HEK293 (cell line): Measurements from ENCODE around the gene ZSCAN9.

ENCODE experiments used
- GFI1B ChIP-seq: fragments of 450-650 bp; formaldehyde crosslinking; IDR thresholded peaks from 2 replicates; pipeline ENCODE4 v1.5.1; 2016; ENCODE audit warnings: missing biosample characterization, missing genetic modification characterization
- IKZF3 ChIP-seq: fragments of 450-650 bp; IDR thresholded peaks from 2 replicates; pipeline ENCODE4 v1.5.0; 2018; ENCODE audit warnings: missing biosample characterization, mild to moderate bottlenecking, missing genetic modification characterization, moderate library complexity
- KLF7 ChIP-seq: fragments of 450-650 bp; formaldehyde crosslinking; IDR thresholded peaks from 2 replicates; pipeline ENCODE4 v1.5.1; 2016; ENCODE audit warnings: missing biosample characterization, missing genetic modification characterization, borderline replicate concordance
- MEIS1 ChIP-seq: sonication (generic); formaldehyde crosslinking; IDR thresholded peaks from 2 replicates; pipeline ENCODE4 v1.8.1; 2022; ENCODE audit warnings: missing genetic modification reagents, mild to moderate bottlenecking, borderline replicate concordance
- RBAK ChIP-seq: fragments of 450-650 bp; formaldehyde crosslinking; IDR thresholded peaks from 2 replicates; pipeline ENCODE4 v1.5.1; 2016; ENCODE audit warnings: missing biosample characterization, missing genetic modification characterization
- ZBTB20 ChIP-seq: fragments of 450-650 bp; formaldehyde crosslinking; IDR thresholded peaks from 2 replicates; pipeline ENCODE4 v1.5.1; 2016; ENCODE audit warnings: missing biosample characterization, missing genetic modification characterization
- ZFP41 ChIP-seq: fragments of 450-650 bp; formaldehyde crosslinking; IDR thresholded peaks from 2 replicates; pipeline ENCODE4 v1.5.1; 2016; ENCODE audit warnings: missing biosample characterization, missing genetic modification characterization, borderline replicate concordance
- ZNF121 ChIP-seq: fragments of 450-650 bp; formaldehyde crosslinking; IDR thresholded peaks from 2 replicates; pipeline ENCODE4 v1.5.1; 2016; ENCODE audit warnings: missing biosample characterization, missing genetic modification characterization
- ZNF133 ChIP-seq: fragments of 450-650 bp; formaldehyde crosslinking; IDR thresholded peaks from 2 replicates; pipeline ENCODE4 v1.5.1; 2016; ENCODE audit warnings: missing biosample characterization, missing genetic modification characterization
- ZNF138 ChIP-seq: fragments of 450-650 bp; formaldehyde crosslinking; IDR thresholded peaks from 2 replicates; pipeline ENCODE4 v1.5.1; 2016; ENCODE audit warnings: missing biosample characterization, missing genetic modification characterization, borderline replicate concordance
- ZNF146 ChIP-seq: fragments of 450-650 bp; formaldehyde crosslinking; IDR thresholded peaks from 2 replicates; pipeline ENCODE4 v1.5.1; 2016; ENCODE audit warnings: missing biosample characterization, missing genetic modification characterization
- ZNF2 ChIP-seq: fragments of 450-650 bp; formaldehyde crosslinking; IDR thresholded peaks from 2 replicates; pipeline ENCODE4 v1.5.1; 2016; ENCODE audit warnings: missing biosample characterization, missing genetic modification characterization
- ZNF23 ChIP-seq: fragments of 450-650 bp; formaldehyde crosslinking; IDR thresholded peaks from 2 replicates; pipeline ENCODE4 v1.5.1; 2016; ENCODE audit warnings: missing biosample characterization, missing genetic modification characterization, borderline replicate concordance
- ZNF239 ChIP-seq: fragments of 450-650 bp; formaldehyde crosslinking; IDR thresholded peaks from 2 replicates; pipeline ENCODE4 v1.5.1; 2016; ENCODE audit warnings: missing biosample characterization, missing genetic modification characterization
- ZNF341 ChIP-seq: fragments of 450-650 bp; formaldehyde crosslinking; IDR thresholded peaks from 2 replicates; pipeline ENCODE4; 2016; ENCODE audit warnings: low read depth, missing biosample characterization, missing genetic modification characterization
- ZNF416 ChIP-seq: fragments of 450-650 bp; formaldehyde crosslinking; IDR thresholded peaks from 2 replicates; pipeline ENCODE4 v1.5.1; 2016; ENCODE audit warnings: missing biosample characterization, missing genetic modification characterization
- ZNF48 ChIP-seq: fragments of 450-650 bp; formaldehyde crosslinking; IDR thresholded peaks from 2 replicates; pipeline ENCODE4 v1.5.1; 2016; ENCODE audit warnings: missing biosample characterization, missing genetic modification characterization
- ZNF558 ChIP-seq: fragments of 450-650 bp; formaldehyde crosslinking; IDR thresholded peaks from 2 replicates; pipeline ENCODE4 v1.5.1; 2016; ENCODE audit warnings: missing biosample characterization, missing genetic modification characterization
- ZNF600 ChIP-seq: fragments of 450-650 bp; formaldehyde crosslinking; IDR thresholded peaks from 2 replicates; pipeline ENCODE4 v1.5.1; 2016; ENCODE audit warnings: missing biosample characterization, missing genetic modification characterization
- ZNF677 ChIP-seq: fragments of 450-650 bp; IDR thresholded peaks from 2 replicates; pipeline ENCODE4 v1.5.0; 2018; ENCODE audit warnings: missing biosample characterization, mild to moderate bottlenecking, missing genetic modification characterization, moderate library complexity
- ZNF747 ChIP-seq: fragments of 450-650 bp; formaldehyde crosslinking; IDR thresholded peaks from 2 replicates; pipeline ENCODE4 v1.5.1; 2016; ENCODE audit warnings: missing biosample characterization, missing genetic modification characterization
- ZNF837 ChIP-seq: fragments of 450-650 bp; formaldehyde crosslinking; IDR thresholded peaks from 2 replicates; pipeline ENCODE4 v1.5.1; 2016; ENCODE audit warnings: missing biosample characterization, missing genetic modification characterization
- ZNF843 ChIP-seq: fragments of 450-650 bp; formaldehyde crosslinking; IDR thresholded peaks from 2 replicates; pipeline ENCODE4 v1.5.1; 2016; ENCODE audit warnings: missing biosample characterization, missing genetic modification characterization
- TF ChIP-seq, protein P1 (sequence below): fragments of 450-650 bp; formaldehyde crosslinking; conservative IDR thresholded peaks from 2 replicates; pipeline ENCODE4 v1.5.1; 2016; ENCODE audit warnings: low read depth, missing biosample characterization, missing genetic modification characterization
- TF ChIP-seq, protein P2 (sequence below): fragments of 450-650 bp; formaldehyde crosslinking; IDR thresholded peaks from 2 replicates; pipeline ENCODE4 v1.5.1; 2016; ENCODE audit warnings: missing biosample characterization, missing genetic modification characterization
- TF ChIP-seq, protein P3 (sequence below): fragments of 450-650 bp; IDR thresholded peaks from 2 replicates; pipeline ENCODE4 v1.5.1; 2018; ENCODE audit warnings: missing biosample characterization, missing genetic modification characterization
- TF ChIP-seq, protein P4 (sequence below): fragments of 450-650 bp; formaldehyde crosslinking; IDR thresholded peaks from 2 replicates; pipeline ENCODE4 v1.5.1; 2017; ENCODE audit warnings: missing biosample characterization, missing genetic modification characterization
- TF ChIP-seq, protein P5 (sequence below): fragments of 450-650 bp; IDR thresholded peaks from 2 replicates; pipeline ENCODE4 v1.5.1; 2018; ENCODE audit warnings: missing biosample characterization, mild to moderate bottlenecking, missing genetic modification characterization
- TF ChIP-seq, protein P6 (sequence below): sonication (generic); formaldehyde crosslinking; IDR thresholded peaks from 2 replicates; pipeline ENCODE4 v1.8.1; 2022; ENCODE audit warnings: mild to moderate bottlenecking, moderate library complexity, missing genetic modification reagents

Gene ZSCAN9

DNA sequence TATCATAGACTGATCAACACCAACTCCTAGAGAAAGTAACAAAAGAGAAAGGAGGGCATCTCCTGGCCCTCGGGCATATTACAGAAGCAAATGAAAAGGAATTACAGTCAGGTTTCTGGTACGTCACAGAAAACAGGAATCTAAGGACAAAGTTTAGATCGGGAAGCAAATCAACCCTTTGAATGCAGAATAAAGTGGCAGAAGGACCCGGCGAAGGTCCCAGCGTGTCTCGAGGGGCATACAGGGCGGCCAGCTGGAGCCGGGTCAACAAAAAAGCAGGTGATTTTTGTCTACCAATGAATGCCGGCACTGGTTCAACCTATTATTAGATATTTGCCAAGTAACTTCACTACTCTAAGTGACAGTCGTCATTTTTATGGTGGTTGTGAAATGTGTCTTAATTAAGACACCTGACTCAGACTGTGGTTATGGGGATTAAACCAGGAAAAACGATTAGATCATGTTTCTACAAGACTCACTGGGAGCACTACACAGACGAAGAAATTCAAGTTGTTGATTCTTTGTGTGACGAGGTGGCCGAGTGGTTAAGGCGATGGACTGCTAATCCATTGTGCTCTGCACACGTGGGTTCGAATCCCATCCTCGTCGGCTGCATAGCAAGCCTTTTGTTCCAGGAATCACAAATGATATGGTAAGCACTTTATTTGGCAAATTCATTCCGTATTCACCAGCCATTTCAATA is 12.4 kb upstream of the ZSCAN9 start (continued):
- TF ChIP-seq, protein P1, sequence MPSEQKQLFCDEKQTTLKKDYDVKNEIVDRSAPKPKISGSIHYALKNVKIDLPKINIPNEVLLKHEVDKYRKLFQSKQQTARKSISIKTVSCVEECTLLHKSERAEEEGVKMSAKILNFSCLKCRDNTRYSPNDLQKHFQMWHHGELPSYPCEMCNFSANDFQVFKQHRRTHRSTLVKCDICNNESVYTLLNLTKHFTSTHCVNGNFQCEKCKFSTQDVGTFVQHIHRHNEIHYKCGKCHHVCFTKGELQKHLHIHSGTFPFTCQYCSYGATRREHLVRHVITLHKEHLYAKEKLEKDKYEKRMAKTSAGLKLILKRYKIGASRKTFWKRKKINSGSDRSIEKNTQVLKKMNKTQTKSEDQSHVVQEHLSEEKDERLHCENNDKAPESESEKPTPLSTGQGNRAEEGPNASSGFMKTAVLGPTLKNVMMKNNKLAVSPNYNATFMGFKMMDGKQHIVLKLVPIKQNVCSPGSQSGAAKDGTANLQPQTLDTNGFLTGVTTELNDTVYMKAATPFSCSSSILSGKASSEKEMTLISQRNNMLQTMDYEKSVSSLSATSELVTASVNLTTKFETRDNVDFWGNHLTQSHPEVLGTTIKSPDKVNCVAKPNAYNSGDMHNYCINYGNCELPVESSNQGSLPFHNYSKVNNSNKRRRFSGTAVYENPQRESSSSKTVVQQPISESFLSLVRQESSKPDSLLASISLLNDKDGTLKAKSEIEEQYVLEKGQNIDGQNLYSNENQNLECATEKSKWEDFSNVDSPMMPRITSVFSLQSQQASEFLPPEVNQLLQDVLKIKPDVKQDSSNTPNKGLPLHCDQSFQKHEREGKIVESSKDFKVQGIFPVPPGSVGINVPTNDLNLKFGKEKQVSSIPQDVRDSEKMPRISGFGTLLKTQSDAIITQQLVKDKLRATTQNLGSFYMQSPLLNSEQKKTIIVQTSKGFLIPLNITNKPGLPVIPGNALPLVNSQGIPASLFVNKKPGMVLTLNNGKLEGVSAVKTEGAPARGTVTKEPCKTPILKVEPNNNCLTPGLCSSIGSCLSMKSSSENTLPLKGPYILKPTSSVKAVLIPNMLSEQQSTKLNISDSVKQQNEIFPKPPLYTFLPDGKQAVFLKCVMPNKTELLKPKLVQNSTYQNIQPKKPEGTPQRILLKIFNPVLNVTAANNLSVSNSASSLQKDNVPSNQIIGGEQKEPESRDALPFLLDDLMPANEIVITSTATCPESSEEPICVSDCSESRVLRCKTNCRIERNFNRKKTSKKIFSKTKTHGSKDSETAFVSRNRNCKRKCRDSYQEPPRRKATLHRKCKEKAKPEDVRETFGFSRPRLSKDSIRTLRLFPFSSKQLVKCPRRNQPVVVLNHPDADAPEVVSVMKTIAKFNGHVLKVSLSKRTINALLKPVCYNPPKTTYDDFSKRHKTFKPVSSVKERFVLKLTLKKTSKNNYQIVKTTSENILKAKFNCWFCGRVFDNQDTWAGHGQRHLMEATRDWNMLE (tag by site-specific recombination) = 0 out of 2 replicates have a peak, but pooled peaks have one; percentile 11
- TF ChIP-seq ZNF2 (tag by site-specific recombination) = peak; percentile 91
- TF ChIP-seq ZNF121 = no peak
- TF ChIP-seq, protein P2, sequence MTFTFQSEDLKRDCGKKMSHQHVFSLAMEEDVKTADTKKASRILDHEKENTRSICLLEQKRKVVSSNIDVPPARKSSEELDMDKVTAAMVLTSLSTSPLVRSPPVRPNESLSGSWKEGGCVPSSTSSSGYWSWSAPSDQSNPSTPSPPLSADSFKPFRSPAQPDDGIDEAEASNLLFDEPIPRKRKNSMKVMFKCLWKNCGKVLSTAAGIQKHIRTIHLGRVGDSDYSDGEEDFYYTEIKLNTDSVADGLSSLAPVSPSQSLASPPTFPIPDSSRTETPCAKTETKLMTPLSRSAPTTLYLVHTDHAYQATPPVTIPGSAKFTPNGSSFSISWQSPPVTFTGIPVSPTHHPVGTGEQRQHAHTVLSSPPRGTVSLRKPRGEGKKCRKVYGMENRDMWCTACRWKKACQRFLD (tag by site-specific recombination) = no peak
- no peak for TF ChIP-seq ZNF837 (tag by site-specific recombination)
- no peak for TF ChIP-seq MEIS1 (CRISPR knock-in tag)
- peak; percentile 83 for TF ChIP-seq ZNF843 (tag by site-specific recombination)
- TF ChIP-seq ZBTB20 (tag by site-specific recombination) = no peak
- TF ChIP-seq KLF7 (tag by site-specific recombination) = no peak
- no peak for TF ChIP-seq ZNF48 (tag by site-specific recombination)
- TF ChIP-seq ZNF677 = no peak
- peak; percentile 89 for TF ChIP-seq ZNF600
- TF ChIP-seq ZNF146 (tag by site-specific recombination) = peak; percentile 67
- no peak for TF ChIP-seq ZNF23 (tag by site-specific recombination)
- no peak for TF ChIP-seq ZNF341 (tag by site-specific recombination)
- TF ChIP-seq, protein P3, sequence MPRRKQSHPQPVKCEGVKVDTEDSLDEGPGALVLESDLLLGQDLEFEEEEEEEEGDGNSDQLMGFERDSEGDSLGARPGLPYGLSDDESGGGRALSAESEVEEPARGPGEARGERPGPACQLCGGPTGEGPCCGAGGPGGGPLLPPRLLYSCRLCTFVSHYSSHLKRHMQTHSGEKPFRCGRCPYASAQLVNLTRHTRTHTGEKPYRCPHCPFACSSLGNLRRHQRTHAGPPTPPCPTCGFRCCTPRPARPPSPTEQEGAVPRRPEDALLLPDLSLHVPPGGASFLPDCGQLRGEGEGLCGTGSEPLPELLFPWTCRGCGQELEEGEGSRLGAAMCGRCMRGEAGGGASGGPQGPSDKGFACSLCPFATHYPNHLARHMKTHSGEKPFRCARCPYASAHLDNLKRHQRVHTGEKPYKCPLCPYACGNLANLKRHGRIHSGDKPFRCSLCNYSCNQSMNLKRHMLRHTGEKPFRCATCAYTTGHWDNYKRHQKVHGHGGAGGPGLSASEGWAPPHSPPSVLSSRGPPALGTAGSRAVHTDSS (tag by site-specific recombination) = peak; percentile 44; the same call in 1 of the 2 replicates
- TF ChIP-seq ZNF558 (tag by site-specific recombination) = peak; percentile 87; the same call in 1 of the 2 replicates
- TF ChIP-seq RBAK (tag by site-specific recombination) = no peak
- TF ChIP-seq ZNF239 (tag by site-specific recombination) = 0 out of 2 replicates have a peak, but pooled peaks have one; percentile 14
- 0 out of 2 replicates have a peak, but pooled peaks have one; percentile 33 for TF ChIP-seq GFI1B (tag by site-specific recombination)
- TF ChIP-seq ZNF747 (tag by site-specific recombination) = no peak
- TF ChIP-seq ZNF416 = no peak
- TF ChIP-seq, protein P4, sequence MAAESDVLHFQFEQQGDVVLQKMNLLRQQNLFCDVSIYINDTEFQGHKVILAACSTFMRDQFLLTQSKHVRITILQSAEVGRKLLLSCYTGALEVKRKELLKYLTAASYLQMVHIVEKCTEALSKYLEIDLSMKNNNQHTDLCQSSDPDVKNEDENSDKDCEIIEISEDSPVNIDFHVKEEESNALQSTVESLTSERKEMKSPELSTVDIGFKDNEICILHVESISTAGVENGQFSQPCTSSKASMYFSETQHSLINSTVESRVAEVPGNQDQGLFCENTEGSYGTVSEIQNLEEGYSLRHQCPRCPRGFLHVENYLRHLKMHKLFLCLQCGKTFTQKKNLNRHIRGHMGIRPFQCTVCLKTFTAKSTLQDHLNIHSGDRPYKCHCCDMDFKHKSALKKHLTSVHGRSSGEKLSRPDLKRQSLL (tag by site-specific recombination) = peak; percentile 7; the same call in 1 of the 2 replicates
- TF ChIP-seq ZNF133 = no peak
- no peak for TF ChIP-seq ZFP41 (tag by site-specific recombination)
- TF ChIP-seq, protein P5, sequence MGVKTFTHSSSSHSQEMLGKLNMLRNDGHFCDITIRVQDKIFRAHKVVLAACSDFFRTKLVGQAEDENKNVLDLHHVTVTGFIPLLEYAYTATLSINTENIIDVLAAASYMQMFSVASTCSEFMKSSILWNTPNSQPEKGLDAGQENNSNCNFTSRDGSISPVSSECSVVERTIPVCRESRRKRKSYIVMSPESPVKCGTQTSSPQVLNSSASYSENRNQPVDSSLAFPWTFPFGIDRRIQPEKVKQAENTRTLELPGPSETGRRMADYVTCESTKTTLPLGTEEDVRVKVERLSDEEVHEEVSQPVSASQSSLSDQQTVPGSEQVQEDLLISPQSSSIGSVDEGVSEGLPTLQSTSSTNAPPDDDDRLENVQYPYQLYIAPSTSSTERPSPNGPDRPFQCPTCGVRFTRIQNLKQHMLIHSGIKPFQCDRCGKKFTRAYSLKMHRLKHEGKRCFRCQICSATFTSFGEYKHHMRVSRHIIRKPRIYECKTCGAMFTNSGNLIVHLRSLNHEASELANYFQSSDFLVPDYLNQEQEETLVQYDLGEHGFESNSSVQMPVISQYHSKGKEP (tag by site-specific recombination) = peak; percentile 57; the same call in 1 of the 2 replicates
- TF ChIP-seq, protein P6, sequence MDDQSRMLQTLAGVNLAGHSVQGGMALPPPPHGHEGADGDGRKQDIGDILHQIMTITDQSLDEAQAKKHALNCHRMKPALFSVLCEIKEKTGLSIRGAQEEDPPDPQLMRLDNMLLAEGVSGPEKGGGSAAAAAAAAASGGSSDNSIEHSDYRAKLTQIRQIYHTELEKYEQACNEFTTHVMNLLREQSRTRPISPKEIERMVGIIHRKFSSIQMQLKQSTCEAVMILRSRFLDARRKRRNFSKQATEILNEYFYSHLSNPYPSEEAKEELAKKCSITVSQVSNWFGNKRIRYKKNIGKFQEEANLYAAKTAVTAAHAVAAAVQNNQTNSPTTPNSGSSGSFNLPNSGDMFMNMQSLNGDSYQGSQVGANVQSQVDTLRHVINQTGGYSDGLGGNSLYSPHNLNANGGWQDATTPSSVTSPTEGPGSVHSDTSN (CRISPR knock-in tag) = no peak; the same call in 1 of the 2 replicates
- peak; percentile 93 for TF ChIP-seq IKZF3 (tag by site-specific recombination)
- TF ChIP-seq ZNF138 = no peak
